Esophagus muscularis mucosa (tissue), 4 donors: ENCODE results near the gene LAMB1.

Experiments
- EP300 ChIP-seq: sonication (generic); formaldehyde crosslinking; IDR thresholded peaks from one replicate; pipeline ENCODE4 v1.6.1; 2017; ENCODE audit warnings: antibody characterized with exemption
- POLR2A ChIP-seq: fragments of 450-650 bp; IDR thresholded peaks from one replicate; pipeline ENCODE4 v1.6.1; 2017; ENCODE audit warnings: antibody characterized with exemption, moderate library complexity, mild to moderate bottlenecking, low read depth
- TF ChIP-seq, protein P1 (sequence below), 3 experiments: fragments of 200-600 bp in 2 of 3; fragments of 450-650 bp in 1 of 3; sonication (generic) in 2 of 3; IDR thresholded peaks; one replicate each; pipeline ENCODE4 v1.5.1; 2017 to 2019; ENCODE audit warnings: antibody characterized with exemption in 3 of 3, mild to moderate bottlenecking in 2 of 3, moderate library complexity in 1 of 3

- TF ChIP-seq, protein P1, sequence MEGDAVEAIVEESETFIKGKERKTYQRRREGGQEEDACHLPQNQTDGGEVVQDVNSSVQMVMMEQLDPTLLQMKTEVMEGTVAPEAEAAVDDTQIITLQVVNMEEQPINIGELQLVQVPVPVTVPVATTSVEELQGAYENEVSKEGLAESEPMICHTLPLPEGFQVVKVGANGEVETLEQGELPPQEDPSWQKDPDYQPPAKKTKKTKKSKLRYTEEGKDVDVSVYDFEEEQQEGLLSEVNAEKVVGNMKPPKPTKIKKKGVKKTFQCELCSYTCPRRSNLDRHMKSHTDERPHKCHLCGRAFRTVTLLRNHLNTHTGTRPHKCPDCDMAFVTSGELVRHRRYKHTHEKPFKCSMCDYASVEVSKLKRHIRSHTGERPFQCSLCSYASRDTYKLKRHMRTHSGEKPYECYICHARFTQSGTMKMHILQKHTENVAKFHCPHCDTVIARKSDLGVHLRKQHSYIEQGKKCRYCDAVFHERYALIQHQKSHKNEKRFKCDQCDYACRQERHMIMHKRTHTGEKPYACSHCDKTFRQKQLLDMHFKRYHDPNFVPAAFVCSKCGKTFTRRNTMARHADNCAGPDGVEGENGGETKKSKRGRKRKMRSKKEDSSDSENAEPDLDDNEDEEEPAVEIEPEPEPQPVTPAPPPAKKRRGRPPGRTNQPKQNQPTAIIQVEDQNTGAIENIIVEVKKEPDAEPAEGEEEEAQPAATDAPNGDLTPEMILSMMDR (IDR thresholded peaks at IDR 0.05), result no peak
- no peak for TF ChIP-seq EP300
- no peak for TF ChIP-seq POLR2A
These were observed 8.4 kb downstream of the LAMB1 start for GRCh38 chr7:107994421-107995030.
